ENCODE results near the gene CERS4.
"Not testable (repeated sequence)": the region's sequence is repeated elsewhere in the genome, so short reads cannot be mapped to it uniquely, and the experiment has no call there.

The CERS4 gene

GRCh38 chr19:8269724-8270123 lies 60.6 kb downstream of the CERS4 start:
- no peak for DNase-seq

- not testable (repeated sequence) for DNase-seq
These were observed 67.3 kb downstream of the CERS4 start for GRCh38 chr19:8276508-8276907.

GRCh38 chr19:8291337-8291736 lies 82.2 kb downstream of the CERS4 start:
- DNase-seq, result not testable (repeated sequence)

DNA sequence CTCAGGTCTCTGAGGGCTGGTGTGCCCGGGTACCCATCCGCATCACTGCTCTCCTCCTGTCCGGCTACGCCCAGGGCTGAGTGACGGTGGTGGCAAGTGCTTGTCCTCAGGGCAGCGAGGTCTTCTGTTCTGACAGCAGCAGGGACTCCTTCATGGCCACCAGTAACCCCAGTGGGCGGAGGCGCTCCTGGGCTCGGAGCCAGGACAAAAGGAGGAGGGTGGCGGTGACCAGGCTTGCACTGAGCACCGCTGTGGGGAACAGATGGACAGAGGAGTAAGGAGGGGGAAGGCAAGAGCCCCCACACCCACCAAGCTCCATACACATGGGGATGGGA lies 93.2 kb downstream of the CERS4 start:
- no peak for DNase-seq

DNA sequence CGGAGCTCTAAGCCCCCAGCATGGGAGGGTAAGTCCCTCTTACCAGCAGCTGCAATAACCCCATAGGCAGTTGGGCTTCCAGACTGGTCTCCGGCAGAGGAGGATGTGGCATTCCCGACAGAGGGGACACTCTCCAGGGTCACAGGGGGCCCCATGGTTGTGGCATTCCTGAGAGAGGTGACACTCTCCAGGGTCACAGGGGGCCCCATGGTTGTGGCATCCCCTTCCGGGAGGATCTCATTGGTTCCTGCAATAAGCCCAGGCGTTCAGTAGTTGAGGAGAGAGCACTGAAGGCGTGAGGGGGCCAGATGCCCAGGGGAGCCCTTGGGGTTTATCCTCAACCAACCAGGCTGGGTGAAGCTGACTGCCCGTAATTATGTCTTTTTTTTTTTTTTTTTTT lies 93.6 kb downstream of the CERS4 start:
- no peak for DNase-seq

DNA sequence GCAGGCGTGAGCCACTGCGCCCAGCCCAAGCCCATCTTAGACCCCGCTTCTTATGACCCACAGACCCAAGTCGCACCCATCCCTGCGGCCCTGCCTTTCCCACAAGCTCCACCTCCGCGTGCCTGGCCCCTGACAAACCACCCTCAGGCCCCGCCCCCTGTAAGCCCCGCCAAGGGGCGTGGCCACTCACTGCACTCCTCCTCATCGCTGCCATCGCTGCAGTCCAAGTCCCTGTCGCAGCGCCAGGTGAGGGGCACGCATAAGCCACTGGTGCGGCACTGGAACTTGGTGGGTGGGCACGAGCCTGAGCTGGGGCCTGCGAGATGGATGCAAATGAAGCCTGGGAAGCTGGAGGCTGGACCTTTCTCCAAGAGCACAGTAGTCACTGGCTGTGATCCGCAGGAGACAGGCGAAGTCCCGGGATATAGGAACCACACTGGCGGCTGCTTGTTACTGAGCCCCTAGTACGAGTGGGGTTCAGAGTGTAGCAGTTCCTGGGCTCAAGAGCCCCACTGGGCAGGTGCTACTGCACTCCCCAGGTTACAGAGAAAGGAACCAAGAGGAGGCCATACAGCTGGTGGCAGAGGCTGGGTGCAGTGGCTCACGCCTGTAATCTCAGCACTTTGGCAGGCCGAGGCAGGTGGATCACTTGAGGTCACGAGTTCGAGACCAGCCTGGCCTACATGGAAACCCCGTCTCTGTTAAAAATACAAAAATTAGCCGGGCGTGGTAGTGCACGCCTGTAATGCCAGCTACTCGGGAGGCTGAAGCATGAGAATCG lies 95.9 kb downstream of the CERS4 start:
- no peak for DNase-seq

GRCh38 chr19:8305798-8306197 lies 96.6 kb downstream of the CERS4 start:
- DNase-seq, result no peak

- DNase-seq, result no peak
These were observed 97.3 kb downstream of the CERS4 start for GRCh38 chr19:8306235-8307054.

GRCh38 chr19:8307400-8307964 lies 98.3 kb downstream of the CERS4 start:
- no peak for DNase-seq

- peak; percentile 78 for DNase-seq
These were observed 99.0 kb downstream of the CERS4 start, which contains the start of gene CD320 for GRCh38 chr19:8307965-8308866. Gene CD320, minus strand, starts transcription at chr19:8308358. Its CDS starts 68 bp downstream, at chr19:8308290.

GRCh38 chr19:8308891-8309291 lies 99.7 kb downstream of the CERS4 start:
- no peak for DNase-seq

DNA sequence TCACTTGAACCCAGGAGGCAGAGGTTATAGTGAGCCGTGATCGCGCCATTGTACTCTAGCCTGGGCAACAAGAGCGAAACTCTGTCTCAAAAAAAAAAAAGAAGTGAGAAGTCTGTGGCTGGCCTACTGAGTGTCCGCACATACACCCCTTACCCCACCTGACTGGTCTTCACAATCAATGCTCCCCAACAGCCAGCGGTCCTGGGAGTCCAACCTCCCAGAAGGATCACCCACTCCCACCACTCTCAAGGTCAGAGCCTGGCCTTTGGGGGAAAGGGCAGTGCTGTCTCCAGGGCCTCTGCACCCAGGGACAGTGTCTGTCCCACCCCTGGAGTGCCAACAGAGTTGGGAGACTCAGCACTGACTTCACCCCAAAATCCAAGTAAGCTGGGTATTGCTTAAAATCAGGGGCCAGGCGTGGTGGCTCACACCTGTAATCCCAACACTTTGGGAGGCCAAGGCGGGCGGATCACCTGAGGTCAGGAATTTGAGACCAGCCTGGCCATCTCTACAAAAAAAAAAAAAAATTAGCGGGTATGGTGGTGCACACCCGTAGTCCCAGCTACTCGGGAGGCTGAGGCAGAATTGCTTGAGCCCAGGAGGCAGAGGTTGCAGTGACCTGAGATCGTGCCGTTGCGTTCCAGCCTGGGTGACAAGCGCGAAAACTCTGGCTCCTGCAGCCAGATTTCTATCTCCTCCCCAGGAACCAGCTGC lies 101.3 kb downstream of the CERS4 start:
- no peak for DNase-seq

DNA sequence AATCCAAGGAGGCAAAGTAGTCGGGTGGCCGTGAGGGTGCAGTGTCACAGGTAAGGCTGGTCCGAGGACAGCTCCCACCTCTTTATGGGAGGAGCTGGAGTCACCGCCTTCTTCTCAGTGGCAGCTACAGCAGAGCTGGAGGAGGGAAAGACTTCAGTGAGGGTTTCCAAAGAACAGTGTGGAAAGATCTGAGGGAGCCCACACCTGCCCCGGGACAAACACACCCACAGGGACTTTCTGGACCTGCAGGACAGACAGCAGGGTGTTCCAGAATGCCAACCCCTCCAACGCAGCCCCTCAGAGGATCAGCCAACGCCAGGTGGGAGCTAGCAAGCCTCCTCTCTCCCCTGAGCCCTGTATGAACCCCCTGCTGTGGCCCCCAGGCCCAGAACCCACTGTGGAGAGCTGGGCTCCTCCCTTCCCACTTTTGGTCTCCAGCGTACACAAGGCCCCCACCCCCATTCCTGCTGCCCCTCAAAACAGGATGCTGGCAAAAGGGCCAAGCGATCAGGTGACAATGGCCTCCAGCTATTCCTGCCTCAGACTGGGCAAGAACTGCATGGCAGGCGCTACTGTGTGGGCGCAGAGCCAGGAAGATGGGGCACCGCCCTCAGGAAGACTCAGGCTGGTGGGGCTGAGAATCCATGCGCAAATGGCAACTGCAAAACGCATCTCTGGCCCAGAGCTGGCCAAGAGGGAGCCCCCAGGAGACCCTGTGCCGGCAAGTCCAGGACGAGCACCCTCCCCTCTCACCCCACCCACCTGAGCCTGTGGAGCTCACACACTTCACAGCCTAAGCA lies 102.5 kb downstream of the CERS4 start:
- no peak for DNase-seq

All from T-helper 9 cell (primary cell).